IMR-90 (cell line): ENCODE data around the gene TAF3. TPM values are rescaled to one million over a fixed set of nuclear protein-coding genes. Genes with fewer than 3 reads are reported as not detected.

Experiments used
- ATAC-seq: fragments of 200-7000 bp; cut with Tn5 transposase; 2 replicates; pipeline ENCODE4 v1.9.1; 2020; ENCODE audit warnings: low read depth, mild to moderate bottlenecking, moderate library complexity
- BruUV-seq: library from RNA; stranded (reverse); fragments of 400-500 nt; replicated peaks from 2 replicates; lab custom pipeline; 2021; lab: Mats Ljungman, UMichigan
- CTCF ChIA-PET: fragments of 300-600 bp; formaldehyde crosslinking; extraction: SDS; loops from one replicate; lab custom pipeline; 2021; ENCODE audit warnings: antibody characterized with exemption; lab: Yijun Ruan, JAX
- POLR2A ChIA-PET: fragments of 300-600 bp; sonication (Branson Sonifier 250); formaldehyde crosslinking; loops from one replicate; lab custom pipeline; 2022; ENCODE audit warnings: antibody characterized with exemption; ENCODE audit not compliant: unreplicated experiment; lab: Charles Lee
- DNase-seq: peaks from one replicate; pipeline ENCODE4 v3.0.0; 2013
- H2AFZ ChIP-seq: replicated peaks from 2 replicates; pipeline ENCODE3; 2013; ENCODE audit warnings: low read length, mild to moderate bottlenecking; ENCODE audit not compliant: poor library complexity
- H2AK5ac ChIP-seq: 2 replicates; pipeline ENCODE4 v1.6.1; 2013; ENCODE audit warnings: low read depth, low read length, inconsistent platforms
- H2AK9ac ChIP-seq: replicated peaks from 2 replicates; pipeline ENCODE3; 2013; ENCODE audit warnings: mild to moderate bottlenecking, low read depth, low read length, moderate library complexity; ENCODE audit not compliant: poor library complexity
- H2BK120ac ChIP-seq: 2 replicates; pipeline ENCODE4 v1.6.1; 2013; ENCODE audit warnings: low read depth, low read length, inconsistent platforms
- H2BK15ac ChIP-seq: 3 replicates; pipeline ENCODE4 v1.6.1; 2013; ENCODE audit warnings: low read depth, low read length, inconsistent platforms
- H2BK20ac ChIP-seq: 2 replicates; pipeline ENCODE4 v1.6.1; 2013; ENCODE audit warnings: low read depth, mild to moderate bottlenecking, inconsistent platforms, low read length, moderate library complexity
- H2BK5ac ChIP-seq: 2 replicates; pipeline ENCODE4 v1.6.1; 2013; ENCODE audit warnings: mild to moderate bottlenecking, low read depth, low read length, inconsistent platforms; ENCODE audit not compliant: poor library complexity, severe bottlenecking
- H3K14ac ChIP-seq: replicated peaks from 2 replicates; pipeline ENCODE4 v1.6.1; 2013; ENCODE audit warnings: low read depth, low read length, inconsistent platforms
- H3K18ac ChIP-seq: 2 replicates; pipeline ENCODE4 v1.6.1; 2013; ENCODE audit warnings: low read depth, low read length, control low read depth
- H3K23ac ChIP-seq: 2 replicates; pipeline ENCODE4 v1.6.1; 2013; ENCODE audit warnings: low read depth, low read length, inconsistent platforms
- H3K27ac ChIP-seq: 2 replicates; pipeline ENCODE4 v1.5.1; 2013; ENCODE audit warnings: mild to moderate bottlenecking, control low read depth, low read length; ENCODE audit not compliant: insufficient read depth
- H3K27me3 ChIP-seq: 2 replicates; pipeline ENCODE4 v1.6.1; 2013; ENCODE audit warnings: low read length; ENCODE audit not compliant: control insufficient read depth, insufficient read depth
- H3K36me3 ChIP-seq: 2 replicates; pipeline ENCODE4 v1.6.1; 2013; ENCODE audit warnings: low read length, mixed read lengths; ENCODE audit not compliant: control insufficient read depth, insufficient read depth
- H3K4ac ChIP-seq: 2 replicates; pipeline ENCODE4 v1.6.1; 2013; ENCODE audit warnings: low read depth, low read length, inconsistent platforms
- H3K4me1 ChIP-seq: 2 replicates; pipeline ENCODE4 v1.6.1; 2013; ENCODE audit warnings: low read length, mixed read lengths; ENCODE audit not compliant: control insufficient read depth, insufficient read depth
- H3K4me2 ChIP-seq: 2 replicates; pipeline ENCODE4 v1.6.1; 2013; ENCODE audit warnings: low read depth, mild to moderate bottlenecking, control low read depth, low read length, moderate library complexity
- H3K4me3 ChIP-seq: 2 replicates; pipeline ENCODE4 v1.5.1; 2013; ENCODE audit warnings: low read depth, mild to moderate bottlenecking, control low read depth, low read length, moderate library complexity; ENCODE audit not compliant: insufficient read depth
- H3K56ac ChIP-seq: 2 replicates; pipeline ENCODE4 v1.6.1; 2013; ENCODE audit warnings: low read length, inconsistent platforms; ENCODE audit not compliant: insufficient read depth; ENCODE audit errors: extremely low read depth
- H3K79me1 ChIP-seq, 2 experiments: 2 replicates each; pipeline ENCODE4 v1.6.1; 2013; ENCODE audit warnings: low read length in 2 of 2, inconsistent platforms in 1 of 2, low read depth in 1 of 2
- H3K9ac ChIP-seq: 2 replicates; pipeline ENCODE4 v1.6.1; 2013; ENCODE audit warnings: low read depth, low read length, control low read depth
- H3K9me1 ChIP-seq: 2 replicates; pipeline ENCODE4 v1.6.1; 2013; ENCODE audit warnings: low read length, inconsistent platforms; ENCODE audit not compliant: insufficient read depth
- H3K9me3 ChIP-seq: 2 replicates; pipeline ENCODE4 v1.6.1; 2013; ENCODE audit warnings: low read length; ENCODE audit not compliant: control insufficient read depth, insufficient read depth
- H4K20me1 ChIP-seq: 2 replicates; pipeline ENCODE4 v1.6.1; 2013; ENCODE audit warnings: low read length, inconsistent platforms; ENCODE audit not compliant: insufficient read depth
- H4K5ac ChIP-seq: 2 replicates; pipeline ENCODE4 v1.6.1; 2013; ENCODE audit warnings: mild to moderate bottlenecking, low read depth, low read length, control low read depth
- H4K8ac ChIP-seq, 2 experiments: 2 replicates each; pipeline ENCODE4 v1.6.1; 2013; ENCODE audit warnings: low read depth in 2 of 2, low read length in 2 of 2, control low read depth in 1 of 2, inconsistent platforms in 1 of 2
- H4K91ac ChIP-seq: 2 replicates; pipeline ENCODE4 v1.6.1; 2013; ENCODE audit warnings: low read depth, low read length, inconsistent platforms; ENCODE audit not compliant: insufficient read depth
- BHLHE40 ChIP-seq: fragments of 150-350 bp; IDR thresholded peaks from 2 replicates; pipeline ENCODE4 v1.6.1; 2016; ENCODE audit warnings: mild to moderate bottlenecking, low read depth, low read length
- CEBPB ChIP-seq: IDR thresholded peaks from 2 replicates; pipeline ENCODE4 v1.6.1; 2012; ENCODE audit warnings: low read depth, low read length, improper control_type of control experiment
- CHD1 ChIP-seq: IDR thresholded peaks from 2 replicates; pipeline ENCODE4 v1.6.1; 2012; ENCODE audit warnings: low read depth, low read length, improper control_type of control experiment
- CTCF ChIP-seq: conservative IDR thresholded peaks from 2 replicates; pipeline ENCODE4 v1.5.1; 2012; ENCODE audit warnings: mild to moderate bottlenecking, low read depth, low read length, improper control_type of control experiment
- ELK1 ChIP-seq: fragments of 150-350 bp; IDR thresholded peaks from 2 replicates; pipeline ENCODE4 v1.6.1; 2016; ENCODE audit warnings: low read depth, mild to moderate bottlenecking, low read length, moderate library complexity, borderline replicate concordance
- FOS ChIP-seq: fragments of 150-350 bp; IDR thresholded peaks from 2 replicates; pipeline ENCODE4 v1.6.1; 2016; ENCODE audit warnings: low read depth, low read length
- MAFK ChIP-seq: IDR thresholded peaks from 2 replicates; pipeline ENCODE4 v1.6.1; 2012; ENCODE audit warnings: low read depth, low read length, improper control_type of control experiment
- MAZ ChIP-seq: IDR thresholded peaks from 2 replicates; pipeline ENCODE4 v1.6.1; 2012; ENCODE audit warnings: low read depth, mild to moderate bottlenecking, low read length, improper control_type of control experiment, moderate library complexity, borderline replicate concordance
- MXI1 ChIP-seq: IDR thresholded peaks from 2 replicates; pipeline ENCODE4 v1.6.1; 2012; ENCODE audit warnings: low read depth, mild to moderate bottlenecking, low read length, moderate library complexity, borderline replicate concordance
- NFE2L2 ChIP-seq: fragments of 150-350 bp; IDR thresholded peaks from 2 replicates; pipeline ENCODE4 v1.6.1; 2016; ENCODE audit warnings: low read depth, mild to moderate bottlenecking, low read length
- POLR2A ChIP-seq: IDR thresholded peaks from 2 replicates; pipeline ENCODE4 v1.6.1; 2012; ENCODE audit warnings: mild to moderate bottlenecking, low read depth, low read length
- RAD21 ChIP-seq: IDR thresholded peaks from 2 replicates; pipeline ENCODE4 v1.6.1; 2012; ENCODE audit warnings: low read length, improper control_type of control experiment
- RCOR1 ChIP-seq: IDR thresholded peaks from 2 replicates; pipeline ENCODE4 v1.6.1; 2012; ENCODE audit warnings: mild to moderate bottlenecking, low read length, improper control_type of control experiment; ENCODE audit not compliant: insufficient replicate concordance
- RFX5 ChIP-seq: IDR thresholded peaks from 2 replicates; pipeline ENCODE4 v1.8.0; 2012; ENCODE audit warnings: low read depth, mild to moderate bottlenecking, low read length, moderate library complexity
- SMC3 ChIP-seq: fragments of 150-350 bp; IDR thresholded peaks from 2 replicates; pipeline ENCODE4 v1.6.1; 2016; ENCODE audit warnings: low read depth, mild to moderate bottlenecking, antibody characterized with exemption, low read length, moderate library complexity
- USF2 ChIP-seq: fragments of 150-350 bp; IDR thresholded peaks from 2 replicates; pipeline ENCODE4 v1.6.1; 2017; ENCODE audit warnings: mild to moderate bottlenecking, antibody characterized with exemption, low read length, low read depth
- WGBS, 2 experiments: methylation state at CpG; one replicate each; pipeline versions ENCODE4 v1.1.5 to v1.1.7; 2013; ENCODE audit warnings: missing lambda C conversion rate in 2 of 2; ENCODE audit not compliant: insufficient read length in 1 of 2; ENCODE audit errors: extremely low coverage in 2 of 2; 5-methylcytosine and 5-hydroxymethylcytosine counted together
- dilution Hi-C: fragments of 300-500 bp; cut with HindIII; formaldehyde crosslinking; loops from one replicate; pipeline ENCODE4 v1.14.3; 2018; ENCODE audit warnings: low sequenced_read_pairs; ENCODE audit not compliant: unreplicated experiment
- in situ Hi-C: fragments of 300-500 bp; cut with MboI; formaldehyde crosslinking; loops from 3 replicates; pipeline ENCODE4 v1.14.3; 2019; ENCODE audit warnings: low sequenced_read_pairs, inconsistent platforms, mixed read lengths
- intact Hi-C: fragments of 100-400 bp; cut with micrococcal nuclease; formaldehyde crosslinking; loops from 2 replicates; pipeline ENCODE4 v1.10.0; 2022
- polyA plus RNA-seq, 3 experiments: library from polyadenylated mRNA; depleted of rRNA; stranded (reverse); fragments of >200 nt; gene quantifications; 2 replicates each; pipeline ENCODE4 v1.2.3, GENCODE V29; 2012; ENCODE audit warnings: low replicate concordance in 1 of 3
- total RNA-seq: library from RNA; depleted of rRNA; stranded (reverse); fragments of >200 nt; gene quantifications from 2 replicates; pipeline ENCODE4 v1.2.3, GENCODE V29; 2012

Gene TAF3
- total and polyA plus RNA-seq, 2 of the 4 experiments (the other 2 are of a cell fraction) = 1.4 to 2.3 TPM

DNA sequence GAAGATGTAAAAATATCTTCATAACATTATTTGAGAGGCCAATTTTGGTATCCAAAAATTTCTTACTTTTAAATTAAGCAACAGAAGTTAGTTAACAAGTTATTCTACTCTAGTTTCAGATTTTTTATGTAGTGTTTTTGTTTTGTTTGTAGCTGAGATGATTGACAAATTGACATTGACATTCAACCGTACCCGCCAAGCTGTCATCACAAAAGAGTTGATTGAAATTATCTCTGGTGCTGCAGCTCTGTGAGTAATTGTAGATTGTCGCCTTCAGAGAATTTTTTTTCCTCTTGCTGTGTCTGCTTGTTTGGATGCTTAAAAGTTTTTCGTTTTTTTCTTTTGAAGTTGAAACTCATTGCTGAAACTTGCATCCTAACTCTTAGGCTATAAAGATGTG, 15.7 kb upstream of the TAF3 start:
- H3K36me3 ChIP-seq = peaks cover 39% of the 10 kb centered on the region

More for the DNA sequence above, 15.7 kb upstream of the TAF3 start:
- Histone ChIP-seq H3K9me1 (no peaks in the 10 kb centered on the region), H3K9ac (no peak overlapping the region), H4K5ac (no peak overlapping the region), H2BK15ac (no peak overlapping the region), H2AFZ (no peak overlapping the region), H3K79me1 (peaks cover 26 to 31% of the 10 kb centered on the region in 2 experiments), H2AK9ac (no peak overlapping the region), H2BK5ac (no peak overlapping the region), H3K56ac (no peak overlapping the region), H3K23ac (no peak overlapping the region), H3K4me1 (no peaks in the 10 kb centered on the region), H4K91ac (no peak overlapping the region), H4K20me1 (no peaks in the 10 kb centered on the region), H3K27ac (no peak overlapping the region), H3K18ac (no peak overlapping the region), H3K9me3 (no peaks in the 10 kb centered on the region), H4K8ac (no peak overlapping the region), H3K4me2 (no peak overlapping the region), H2AK5ac (no peak overlapping the region), H2BK20ac (no peak overlapping the region), H2BK120ac (no peak overlapping the region), H3K14ac (no peak overlapping the region), H3K27me3 (no peaks in the 10 kb centered on the region), H3K4me3 (no peak overlapping the region), H3K4ac (no peak overlapping the region)
- dilution Hi-C loops (no loop called here), intact Hi-C loops (no loop called here), in situ Hi-C loops (no loop called here)
- ChIA-PET POLR2A (no interaction called here), CTCF (interaction anchor here (1.1 kb wide), 1 partner anchor 84 kb away, joined by 3 read pairs; no protein-coding TSS in a partner anchor)
- DNase-seq (no peak), ATAC-seq (no peak)
- no TSS peak for BruUV-seq
- TF ChIP-seq CHD1 (no peak), MXI1 (no peak), SMC3 (no peak), BHLHE40 (no peak), RAD21 (no peak), NFE2L2 (no peak), POLR2A (no peak), ELK1 (no peak), RFX5 (no peak), RCOR1 (no peak), CEBPB (no peak), USF2 (no peak), FOS (no peak), MAZ (no peak), MAFK (no peak), CTCF (no peak)
- WGBS, 2 experiments = 100% methylated on average over 2 of the region's 4 CpGs; no CpG with 5 or more reads in 1 of the 2 experiments
